HG03520 (cell line): ENCODE data around the gene KRTAP20-2.

Experiments used
- ATAC-seq: cut with Tn5 transposase; IDR thresholded peaks from one replicate; pipeline ENCODE4 v1.9.1; 2021; ENCODE audit warnings: mild to moderate bottlenecking, moderate library complexity; ENCODE audit not compliant: unreplicated experiment

The KRTAP20-2 gene

GRCh38 chr21:30634906-30635305, at the start of gene KRTAP20-2:
Gene KRTAP20-2, plus strand, starts transcription at chr21:30635206. Its CDS starts 58 bp downstream, at chr21:30635264.
- no peak for ATAC-seq

GRCh38 chr21:30590297-30590696, 44.7 kb upstream of the KRTAP20-2 start, which contains the start of gene KRTAP22-2:
Gene KRTAP22-2, minus strand, starts transcription at chr21:30590397.
- no peak for ATAC-seq

GRCh38 chr21:30592140-30592539, 42.9 kb upstream of the KRTAP20-2 start, which contains the start of gene KRTAP6-3:
Gene KRTAP6-3, plus strand, starts transcription at chr21:30592440. Its CDS starts 6 bp downstream, at chr21:30592446.
- no peak for ATAC-seq

DNA sequence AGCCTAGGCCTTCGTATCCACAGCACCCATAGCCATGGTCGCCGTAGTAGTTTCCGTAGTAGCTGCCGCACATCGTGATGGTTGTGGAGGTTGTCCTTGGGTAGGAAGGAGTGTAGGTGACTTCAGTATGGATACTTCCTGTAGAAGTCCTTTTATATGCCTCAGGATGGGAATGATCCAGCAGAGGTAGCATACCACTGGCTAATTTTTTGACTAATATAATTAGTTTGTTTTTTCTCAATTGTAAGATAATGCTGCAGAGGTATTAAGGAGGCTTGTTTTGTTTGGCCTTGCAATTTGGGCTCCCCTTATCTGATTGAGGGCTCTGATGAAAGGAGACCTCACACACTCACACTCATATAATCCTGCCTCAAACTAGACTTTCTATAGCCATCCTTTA, 36.2 kb upstream of the KRTAP20-2 start, which contains the start of gene KRTAP6-2:
Gene KRTAP6-2 (minus strand): TSS at position 101 of the 400 bp plus-strand sequence. CDS start 28 bp downstream, at position 73.
- no peak for ATAC-seq

DNA sequence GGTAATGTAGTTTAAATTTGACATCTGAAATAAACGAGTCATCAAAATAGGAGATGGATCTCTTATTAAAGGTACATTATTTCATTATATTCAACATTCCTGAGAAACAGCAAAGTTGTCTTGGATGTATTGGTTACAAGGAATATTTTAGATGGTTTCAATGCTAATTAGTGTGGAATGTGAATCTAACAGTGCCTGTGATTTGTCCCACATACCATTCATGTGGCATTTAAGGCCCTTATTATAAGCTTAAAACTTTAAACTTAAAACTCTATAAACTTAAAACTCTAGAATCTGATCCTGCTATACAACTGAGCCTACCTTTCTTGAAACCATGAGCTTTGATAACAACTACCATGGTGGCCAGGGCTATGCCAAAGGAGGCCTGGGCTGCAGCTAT, 34.2 kb upstream of the KRTAP20-2 start, which contains the start of gene KRTAP22-1:
Gene KRTAP22-1 (plus strand): TSS at position 301 of the 400 bp plus-strand sequence.
- no peak for ATAC-seq

DNA sequence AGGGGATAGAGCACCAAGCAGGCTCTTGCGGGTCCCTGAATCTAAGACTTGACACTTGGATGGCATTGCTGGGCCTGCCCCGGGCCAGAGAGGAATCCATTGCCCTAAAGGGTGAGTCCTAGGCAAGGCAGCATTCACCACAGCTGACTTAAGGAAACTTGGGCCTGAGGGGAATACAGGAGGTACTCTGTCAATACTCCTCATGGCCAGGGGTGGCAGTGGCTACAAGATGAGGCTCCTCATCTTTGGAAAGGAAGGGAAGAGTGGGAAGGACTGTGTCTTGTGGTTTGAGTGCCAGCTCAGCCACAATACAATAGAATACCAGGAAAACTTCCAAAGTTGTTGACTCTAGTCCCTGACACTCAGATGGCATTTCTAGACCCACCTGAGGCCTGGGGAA, 29.0 kb upstream of the KRTAP20-2 start:
- no peak for ATAC-seq

DNA sequence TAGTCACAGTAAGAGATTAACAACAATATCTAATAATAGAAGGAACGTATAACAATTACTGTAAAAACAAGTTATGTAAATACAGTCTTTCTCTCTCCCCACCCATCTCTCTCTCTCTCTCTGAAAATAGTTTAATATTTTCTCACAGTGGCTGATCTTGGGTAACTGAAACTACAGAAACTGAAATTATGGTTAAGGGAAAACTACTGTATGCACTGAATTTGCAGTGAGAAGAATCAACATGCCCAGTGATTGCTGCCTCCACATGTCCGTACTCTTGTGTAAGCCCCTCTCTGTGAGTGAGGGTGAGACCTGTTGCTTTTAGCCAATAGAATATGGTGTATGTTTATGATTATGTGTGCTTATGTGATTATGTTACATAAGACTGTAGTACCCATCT, 22.9 kb upstream of the KRTAP20-2 start:
- no peak for ATAC-seq

GRCh38 chr21:30613836-30614235, 21.2 kb upstream of the KRTAP20-2 start, which contains the start of gene KRTAP6-1:
Gene KRTAP6-1, minus strand, starts transcription at chr21:30613930. Its CDS starts 26 bp downstream, at chr21:30613904.
- no peak for ATAC-seq

DNA sequence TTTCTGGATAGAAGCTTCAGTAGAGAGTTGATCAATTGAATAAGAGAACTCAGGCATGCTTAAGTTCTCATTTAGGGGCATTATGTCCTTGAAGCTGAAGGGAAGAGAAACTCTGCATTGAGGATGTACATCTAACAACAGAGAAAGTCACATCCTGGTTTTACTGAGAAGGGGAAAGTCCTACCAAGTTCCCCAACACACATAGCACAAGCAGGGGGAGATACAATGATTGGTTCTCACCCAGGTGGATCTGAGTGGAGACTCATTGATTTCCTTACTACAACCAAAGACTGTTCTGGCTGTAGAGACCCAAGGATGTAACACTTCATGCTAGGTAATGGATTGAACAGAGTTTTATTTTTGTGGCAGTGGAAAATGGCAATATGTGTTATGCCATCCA, 19.8 kb upstream of the KRTAP20-2 start:
- no peak for ATAC-seq

GRCh38 chr21:30616125-30616524, 18.9 kb upstream of the KRTAP20-2 start, which contains the start of gene KRTAP20-1:
Gene KRTAP20-1, plus strand, starts transcription at chr21:30616425. Its CDS starts 30 bp downstream, at chr21:30616455.
- no peak for ATAC-seq

- ATAC-seq, result no peak
Measured at GRCh38 chr21:30620080-30620479, 14.9 kb upstream of the KRTAP20-2 start.

DNA sequence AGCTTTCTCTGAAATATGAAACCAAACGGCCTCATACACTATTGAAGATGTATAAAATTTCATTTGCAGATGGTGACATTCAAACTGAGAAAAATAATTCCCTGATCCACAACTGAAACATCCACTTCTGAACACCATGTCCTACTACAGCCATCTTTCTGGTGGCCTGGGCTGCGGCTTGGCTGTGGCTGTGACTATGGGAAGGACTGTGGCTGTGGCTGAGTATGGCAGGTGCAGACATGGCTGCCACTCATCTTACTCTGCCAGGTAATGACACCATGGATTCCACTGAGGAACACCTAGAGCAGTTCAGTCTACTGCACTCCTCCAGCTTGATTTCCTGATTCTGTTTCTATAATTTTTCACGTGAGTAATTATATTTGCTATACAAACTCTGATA, 14.5 kb upstream of the KRTAP20-2 start, which contains the start of gene KRTAP20-4:
Gene KRTAP20-4 (plus strand): TSS at position 106 of the 400 bp plus-strand sequence.
- no peak for ATAC-seq

- no peak for ATAC-seq
Measured at GRCh38 chr21:30623362-30623761, 11.6 kb upstream of the KRTAP20-2 start.

DNA sequence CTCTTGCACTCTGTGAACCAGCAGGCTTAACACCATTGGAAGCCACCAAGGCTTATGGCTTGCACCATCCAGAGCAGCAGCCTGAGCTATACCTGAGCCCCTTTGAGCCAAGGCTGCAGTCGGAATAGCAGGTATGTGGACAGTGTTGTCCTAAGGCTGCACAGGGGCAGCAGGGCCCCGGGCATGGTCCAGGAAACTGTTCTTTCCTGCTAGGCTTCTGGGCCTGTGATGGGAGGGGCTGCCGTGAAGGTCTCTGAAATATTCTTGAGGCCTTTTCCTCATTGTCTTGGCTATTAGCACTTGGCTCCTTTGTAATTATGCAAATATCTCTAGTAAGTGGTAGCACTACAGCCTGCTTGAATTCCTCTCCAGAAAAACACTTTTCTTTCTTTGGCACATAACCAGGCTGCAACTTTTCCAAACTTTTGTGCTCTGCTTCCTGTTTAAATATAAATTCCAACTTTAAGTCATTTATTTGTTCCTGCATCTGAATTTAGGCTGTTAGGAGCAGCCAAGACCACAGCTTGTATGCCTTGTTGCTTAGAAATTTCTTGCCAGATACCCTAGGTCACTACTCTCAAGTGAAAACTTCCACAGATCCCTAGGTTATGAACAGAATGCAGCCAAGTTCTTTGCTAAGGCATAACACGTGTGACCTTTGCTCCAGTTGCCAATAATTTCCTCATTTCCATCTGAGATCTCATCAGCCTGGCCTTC, 9.4 kb upstream of the KRTAP20-2 start:
- no peak for ATAC-seq

- ATAC-seq, result no peak
Measured at GRCh38 chr21:30628109-30628508, 6.9 kb upstream of the KRTAP20-2 start.

DNA sequence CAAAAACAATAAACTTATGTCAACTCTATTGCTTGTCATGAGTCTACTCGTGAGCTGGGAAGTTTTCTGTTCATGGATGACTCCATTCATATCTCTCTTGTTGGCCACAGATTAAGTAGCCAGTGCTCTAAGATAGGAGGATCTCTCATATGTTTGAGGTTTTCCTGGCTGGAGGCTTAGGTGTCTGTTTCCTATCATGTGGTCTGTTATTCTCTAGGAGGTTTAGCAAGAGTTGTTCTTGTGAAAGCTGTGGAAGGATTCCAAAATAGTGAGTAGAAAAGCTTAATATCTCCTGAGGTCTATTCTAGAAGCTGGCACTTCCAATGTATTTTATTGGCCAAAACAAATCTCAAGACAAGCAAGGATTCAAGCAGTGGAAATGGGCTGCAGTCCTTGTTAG, 5.8 kb upstream of the KRTAP20-2 start:
- ATAC-seq, result no peak

GRCh38 chr21:30638686-30639085, 3.7 kb downstream of the KRTAP20-2 start:
- ATAC-seq, result no peak

- no peak for ATAC-seq
Measured at GRCh38 chr21:30642564-30642963, 7.6 kb downstream of the KRTAP20-2 start, which contains the start of gene KRTAP20-3. Gene KRTAP20-3, plus strand, starts transcription at chr21:30642864.

GRCh38 chr21:30646904-30647414, 12.0 kb downstream of the KRTAP20-2 start:
- no peak for ATAC-seq

GRCh38 chr21:30652891-30653290, 17.9 kb downstream of the KRTAP20-2 start:
- ATAC-seq, result no peak

GRCh38 chr21:30668776-30669175, 33.8 kb downstream of the KRTAP20-2 start:
- ATAC-seq, result no peak
